Activated effector memory CD4-positive, alpha-beta T cell treated with Interleukin-2 at 50 U/mL for 16 hours (primary cell): ENCODE measurements around the gene MPRIP.
A peak's percentile ranks its signal among the peaks of the same experiment; 100 is the strongest.

Experiments
- DNase-seq: peaks from one replicate; pipeline ENCODE4 v3.0.0-alpha.2; 2020

The MPRIP gene

DNA sequence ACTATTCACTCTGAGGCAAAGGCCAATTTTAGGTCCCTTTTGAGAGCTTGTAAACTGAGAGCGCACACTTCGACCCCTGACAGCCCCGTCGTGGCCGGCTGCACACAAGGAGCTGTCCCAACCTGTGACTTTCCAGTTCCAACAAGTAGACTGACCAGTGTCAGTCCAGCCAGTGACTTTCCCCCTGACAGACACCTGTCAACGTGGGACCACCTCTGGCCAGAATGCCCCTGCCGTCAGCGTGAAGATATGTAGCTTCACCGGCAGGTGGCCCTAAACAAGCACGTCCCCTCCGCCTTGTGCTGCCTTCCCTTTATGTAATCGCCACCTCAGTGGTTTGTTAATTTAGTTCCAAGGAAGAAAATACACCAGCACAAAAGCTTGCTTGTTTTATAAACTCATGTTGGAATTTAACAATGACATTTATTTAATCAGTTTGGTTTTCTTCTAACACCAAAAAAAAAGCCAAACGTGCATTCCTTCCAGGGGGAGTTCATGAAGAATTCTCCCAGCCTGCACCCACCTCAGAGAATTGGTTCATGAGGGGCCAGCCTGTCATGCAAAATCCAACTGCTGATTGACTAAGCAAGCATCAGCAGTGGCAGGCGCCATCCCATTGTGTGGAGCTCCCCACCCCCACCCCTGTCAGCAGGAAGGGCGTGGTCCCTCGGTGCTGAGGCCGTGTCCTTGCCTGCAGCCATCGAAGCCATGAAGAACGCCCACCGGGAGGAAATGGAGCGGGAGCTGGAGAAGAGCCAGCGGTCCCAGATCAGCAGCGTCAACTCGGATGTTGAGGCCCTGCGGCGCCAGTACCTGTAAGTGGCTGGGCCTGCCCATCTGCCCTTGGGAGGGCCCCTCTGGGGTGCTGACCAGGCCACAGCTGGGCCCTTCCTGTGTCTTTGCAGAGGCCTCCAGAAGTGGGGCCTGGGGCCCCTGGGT, 130.0 kb downstream of the MPRIP start:
- DNase-seq = no peak

DNA sequence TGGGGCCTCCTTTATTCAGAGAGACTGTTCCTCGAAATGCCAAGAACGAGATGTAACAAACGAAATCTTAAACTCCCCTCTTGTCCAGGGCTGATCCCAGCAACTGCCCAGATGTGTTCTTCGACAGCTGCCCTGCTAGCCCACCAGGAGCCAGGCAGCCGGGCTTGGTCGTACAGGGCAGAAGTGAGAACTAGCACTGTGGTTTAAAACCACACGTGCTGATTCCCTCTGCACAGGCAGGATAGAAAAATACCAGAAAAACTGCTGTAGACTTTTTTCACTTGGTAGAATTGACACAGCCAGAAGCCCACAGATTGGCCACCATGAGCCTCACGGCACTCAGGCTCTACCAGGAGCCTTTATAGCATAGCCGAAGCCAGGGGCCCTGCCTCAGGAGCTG, 130.7 kb downstream of the MPRIP start:
- no peak for DNase-seq

GRCh38 chr17:17173921-17174320, 131.7 kb downstream of the MPRIP start:
- DNase-seq = no peak

DNA sequence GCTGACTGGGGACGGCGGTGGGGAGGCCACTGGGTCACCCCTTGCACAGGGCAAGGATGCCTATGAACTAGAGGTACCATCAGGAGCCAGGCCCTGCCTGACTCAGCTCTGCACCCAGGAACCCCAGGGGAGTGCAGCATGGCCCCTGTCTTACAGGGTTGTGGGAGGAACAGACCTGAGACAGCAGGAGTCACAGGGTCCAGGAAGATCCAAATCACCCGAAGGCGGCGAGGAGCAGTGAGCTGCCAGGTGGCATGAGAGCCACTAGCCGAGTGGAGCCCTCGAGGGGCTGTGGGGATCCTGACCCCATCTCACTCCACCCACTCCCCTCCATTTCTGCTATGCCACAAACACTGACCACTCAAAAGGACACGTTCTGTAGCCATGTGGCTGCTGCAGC, 133.1 kb downstream of the MPRIP start:
- DNase-seq = no peak

DNA sequence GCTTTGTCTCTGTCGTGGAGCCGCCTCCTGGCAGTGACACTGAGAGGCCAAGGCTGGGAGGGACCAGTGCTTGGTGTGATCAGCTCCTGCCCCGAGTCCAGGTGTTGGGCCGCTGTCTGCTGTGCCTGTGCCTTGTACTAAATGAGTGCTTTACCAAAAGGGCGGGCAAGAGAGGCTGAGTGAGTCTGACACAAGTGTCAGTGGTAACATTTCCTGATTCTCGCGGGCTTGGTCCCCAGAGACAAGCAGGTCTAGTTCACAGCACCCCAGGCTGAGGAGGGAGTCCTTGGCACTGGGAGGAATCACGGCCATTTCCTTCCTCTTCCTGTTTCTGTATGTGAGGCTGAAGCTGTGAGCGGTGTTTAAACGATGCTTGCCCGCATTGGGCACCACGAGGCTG, 133.7 kb downstream of the MPRIP start:
- no peak for DNase-seq

DNA sequence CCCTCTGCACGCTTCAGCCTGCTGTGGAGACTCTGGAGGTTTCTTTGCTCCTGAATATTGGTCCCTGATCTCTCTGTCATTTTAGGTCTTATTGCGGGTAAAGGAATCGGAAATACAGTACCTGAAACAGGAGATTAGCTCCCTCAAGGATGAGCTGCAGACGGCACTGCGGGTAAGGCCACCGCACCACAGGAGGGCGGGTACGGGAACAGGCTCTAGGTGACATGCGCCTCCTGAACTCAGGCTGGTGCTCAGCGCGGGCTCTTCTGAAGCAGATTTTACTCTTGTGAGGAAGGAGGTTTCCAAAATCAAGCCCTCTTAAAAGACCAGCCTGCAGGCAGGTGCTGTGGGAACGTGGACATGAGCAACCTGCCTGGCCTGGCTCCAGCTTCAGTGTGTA, 134.1 kb downstream of the MPRIP start:
- no peak for DNase-seq

DNA sequence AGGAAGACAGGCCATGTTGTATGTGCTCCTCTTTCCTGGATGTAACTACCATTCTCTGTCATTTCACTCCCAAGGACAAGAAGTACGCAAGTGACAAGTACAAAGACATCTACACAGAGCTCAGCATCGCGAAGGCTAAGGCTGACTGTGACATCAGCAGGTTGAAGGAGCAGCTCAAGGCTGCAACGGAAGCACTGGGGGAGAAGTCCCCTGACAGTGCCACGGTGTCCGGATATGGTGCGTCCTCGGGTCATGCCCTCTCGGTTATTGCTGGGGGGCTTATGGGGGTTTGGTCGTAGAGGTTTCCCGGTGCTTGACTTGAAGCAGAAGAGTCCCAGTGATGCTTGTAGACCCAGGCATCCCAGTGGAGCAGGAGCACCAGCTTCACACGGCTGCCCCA, 134.9 kb downstream of the MPRIP start:
- no peak for DNase-seq

- peak; percentile 40 for DNase-seq
Observed at GRCh38 chr17:17179371-17179827, 137.1 kb downstream of the MPRIP start.

GRCh38 chr17:17180141-17180603, 137.9 kb downstream of the MPRIP start:
- DNase-seq = peak; percentile 29

DNA sequence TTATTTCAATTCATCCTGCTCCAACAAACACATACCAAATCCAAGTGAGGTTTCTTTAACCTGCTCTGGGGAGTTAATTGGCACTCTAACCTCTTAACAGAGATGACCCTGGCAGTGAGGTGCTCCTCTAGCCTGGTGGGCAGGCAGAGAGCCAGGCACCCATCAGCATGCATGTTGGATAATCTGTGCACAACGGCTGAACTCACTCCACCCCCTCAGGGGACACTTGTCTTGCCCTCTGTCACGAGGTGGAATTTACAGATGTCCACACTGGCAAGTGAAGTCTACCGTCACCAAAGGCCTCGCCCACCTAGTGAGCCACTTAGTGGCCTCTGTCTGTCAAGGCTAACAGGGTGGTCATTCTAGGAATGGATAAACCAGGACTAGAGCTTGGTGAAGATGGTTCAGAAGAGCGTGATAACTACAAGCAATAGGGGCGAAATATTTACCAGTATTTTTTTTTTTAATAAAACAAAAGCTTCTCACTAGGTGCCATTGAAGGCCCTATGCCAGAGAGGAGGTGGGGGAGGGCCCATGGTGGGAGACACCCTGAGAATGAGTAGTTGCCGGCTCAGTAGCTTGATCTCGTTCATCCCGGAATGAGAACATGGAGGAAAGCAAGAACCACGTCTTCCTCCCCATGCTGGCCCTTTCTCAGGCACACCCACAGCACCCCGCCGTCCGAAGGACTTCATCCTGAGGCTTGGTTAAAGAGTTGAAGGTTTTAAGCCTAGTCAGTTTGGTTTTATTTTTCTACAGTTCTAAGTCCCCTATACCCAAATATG, 138.7 kb downstream of the MPRIP start:
- DNase-seq = no peak

GRCh38 chr17:17181666-17182597, 139.7 kb downstream of the MPRIP start:
- no peak for DNase-seq

GRCh38 chr17:17182598-17183136, 140.4 kb downstream of the MPRIP start:
- no peak for DNase-seq

DNA sequence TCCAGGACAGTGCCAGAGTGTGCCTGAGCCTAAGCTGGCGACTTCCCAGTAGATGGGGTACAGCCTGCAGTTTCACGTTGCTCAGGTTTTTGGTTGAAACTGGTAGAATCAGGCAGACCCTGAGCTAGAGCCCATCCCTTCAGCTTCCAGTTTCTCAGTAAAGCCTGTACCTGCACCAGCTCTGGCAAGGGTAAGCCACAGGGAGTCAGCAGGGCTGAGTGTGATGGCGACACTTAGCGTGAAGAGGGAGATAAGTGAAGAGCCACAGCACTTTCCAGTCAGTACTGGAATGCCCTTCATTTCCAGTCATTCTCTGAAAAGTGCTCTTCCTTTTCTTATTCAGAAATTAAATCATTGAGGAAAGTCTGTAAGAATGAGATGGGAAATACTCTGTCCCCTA, 141.5 kb downstream of the MPRIP start:
- DNase-seq = no peak

DNA sequence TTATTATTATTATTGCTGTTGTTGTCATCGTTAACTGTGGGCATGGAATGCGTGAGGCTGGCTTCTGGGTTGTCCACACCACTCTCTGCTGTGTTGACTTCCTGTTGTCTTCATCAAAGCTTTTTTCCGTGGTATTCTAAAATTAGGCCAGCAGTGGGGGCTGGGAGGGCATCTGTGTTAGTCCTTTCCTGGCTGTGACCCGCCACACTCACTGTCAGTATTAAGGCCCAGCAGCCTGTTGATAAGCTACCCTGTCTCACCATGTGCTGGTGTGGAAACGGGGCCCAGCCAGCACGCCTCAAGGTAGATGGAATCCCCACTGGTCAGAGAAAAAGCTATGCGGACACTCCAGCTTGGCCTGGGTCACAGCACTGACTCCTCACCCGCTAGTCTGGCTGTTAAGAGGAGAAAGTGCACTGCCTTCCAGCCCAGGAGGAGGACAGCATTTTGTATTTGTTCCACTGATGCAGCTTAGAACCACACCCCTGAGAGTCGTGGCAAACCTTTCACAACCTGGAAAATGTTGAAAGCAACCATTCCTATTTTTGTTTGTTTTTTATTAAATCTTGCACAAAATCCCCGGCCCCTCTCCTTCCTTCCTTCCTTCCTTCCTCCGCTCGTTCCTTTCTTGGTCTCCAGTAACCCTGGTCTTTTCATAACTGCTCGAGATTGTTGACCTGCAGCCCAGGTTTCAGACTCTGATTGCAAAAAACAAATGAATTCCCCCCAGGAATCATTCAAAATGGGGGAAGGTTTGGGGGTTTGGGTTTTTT, 142.9 kb downstream of the MPRIP start:
- peak; percentile 38 for DNase-seq

DNA sequence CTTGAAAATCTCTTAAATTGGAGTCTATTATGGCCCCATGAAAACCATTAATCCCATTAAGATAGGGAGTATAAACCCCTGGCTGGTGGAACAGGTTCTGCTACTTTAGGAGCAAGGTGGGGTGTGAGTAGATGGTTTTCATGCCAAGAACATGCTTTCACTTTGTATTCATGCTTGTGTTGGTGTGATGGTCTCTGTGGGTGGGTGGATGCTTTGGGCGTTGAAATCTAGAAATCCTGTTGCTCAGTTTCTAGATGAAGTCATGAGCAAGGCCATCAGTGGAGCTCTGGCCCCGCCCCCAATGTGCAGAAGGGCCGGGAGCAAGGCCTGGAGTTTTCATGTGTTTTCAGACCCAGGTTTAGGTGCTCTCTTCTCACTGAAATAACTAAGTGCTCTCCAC, 143.8 kb downstream of the MPRIP start:
- DNase-seq = no peak

GRCh38 chr17:17186551-17187505, 144.6 kb downstream of the MPRIP start:
- no peak for DNase-seq

DNA sequence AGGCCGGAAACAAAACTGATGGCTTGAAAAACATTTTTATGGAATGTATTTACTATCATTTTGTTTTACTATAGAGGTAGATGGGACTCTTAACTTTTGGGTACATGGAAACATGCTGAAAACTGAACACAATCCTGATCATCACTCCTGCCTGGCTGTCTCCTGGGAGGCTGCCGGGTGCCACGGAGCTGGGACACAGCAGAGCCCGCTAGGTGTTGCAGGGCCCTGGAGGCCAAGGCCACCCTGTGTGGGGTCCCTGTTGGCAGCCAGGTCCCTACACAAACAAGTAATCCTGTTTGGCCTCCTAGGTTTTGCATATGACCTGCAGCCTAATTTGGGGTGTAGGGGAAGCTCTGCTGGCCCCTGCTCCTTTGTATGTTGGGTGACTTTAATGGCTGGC, 146.3 kb downstream of the MPRIP start:
- DNase-seq = no peak

GRCh38 chr17:17189559-17189958, 147.3 kb downstream of the MPRIP start:
- no peak for DNase-seq

DNA sequence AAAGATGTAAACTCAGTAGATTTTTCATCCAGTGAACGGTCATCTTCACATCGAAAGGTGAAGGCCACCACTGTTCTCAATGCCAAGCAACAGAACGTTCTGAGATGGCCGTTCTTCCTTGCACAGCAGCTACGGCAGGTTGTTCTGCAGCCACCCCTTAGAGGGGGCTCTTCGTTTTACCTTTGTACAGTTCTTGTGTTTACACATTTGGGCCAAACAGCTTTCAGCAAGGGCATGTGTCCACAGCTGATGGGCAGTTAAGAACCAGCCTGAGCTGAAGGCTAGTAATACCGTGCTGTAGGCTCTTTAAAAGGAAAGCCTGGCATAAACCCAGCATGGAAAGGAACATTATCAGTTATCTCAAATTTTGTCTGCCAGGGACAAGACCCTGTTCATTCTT, 147.9 kb downstream of the MPRIP start:
- no peak for DNase-seq

DNA sequence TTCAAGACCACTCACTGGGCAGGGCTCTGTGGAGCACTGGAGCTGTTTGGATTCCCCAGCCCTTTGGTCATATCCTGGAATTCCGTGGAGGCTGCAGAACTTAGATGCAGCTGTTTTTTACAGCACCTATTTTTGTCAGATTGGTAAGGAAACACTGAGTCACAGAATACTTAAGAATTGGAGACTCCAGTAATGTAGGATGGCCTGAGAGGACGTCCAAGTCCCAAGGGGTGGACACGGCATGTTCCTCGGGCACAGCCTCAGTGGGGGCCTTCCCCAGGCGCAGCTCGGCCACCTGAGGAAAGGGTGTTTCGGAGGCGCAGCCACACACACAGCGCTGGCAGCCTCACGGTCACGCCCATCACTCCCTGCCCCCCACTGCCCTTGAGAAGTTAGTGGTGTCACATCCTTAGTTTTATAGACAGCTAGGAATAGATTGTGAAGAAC, 149.1 kb downstream of the MPRIP start:
- no peak for DNase-seq
